ENCODE measurements around the gene CDK14.
"Not testable (repeated sequence)": the region's sequence is repeated elsewhere in the genome, so short reads cannot be mapped to it uniquely, and the experiment has no call there.

DNA sequence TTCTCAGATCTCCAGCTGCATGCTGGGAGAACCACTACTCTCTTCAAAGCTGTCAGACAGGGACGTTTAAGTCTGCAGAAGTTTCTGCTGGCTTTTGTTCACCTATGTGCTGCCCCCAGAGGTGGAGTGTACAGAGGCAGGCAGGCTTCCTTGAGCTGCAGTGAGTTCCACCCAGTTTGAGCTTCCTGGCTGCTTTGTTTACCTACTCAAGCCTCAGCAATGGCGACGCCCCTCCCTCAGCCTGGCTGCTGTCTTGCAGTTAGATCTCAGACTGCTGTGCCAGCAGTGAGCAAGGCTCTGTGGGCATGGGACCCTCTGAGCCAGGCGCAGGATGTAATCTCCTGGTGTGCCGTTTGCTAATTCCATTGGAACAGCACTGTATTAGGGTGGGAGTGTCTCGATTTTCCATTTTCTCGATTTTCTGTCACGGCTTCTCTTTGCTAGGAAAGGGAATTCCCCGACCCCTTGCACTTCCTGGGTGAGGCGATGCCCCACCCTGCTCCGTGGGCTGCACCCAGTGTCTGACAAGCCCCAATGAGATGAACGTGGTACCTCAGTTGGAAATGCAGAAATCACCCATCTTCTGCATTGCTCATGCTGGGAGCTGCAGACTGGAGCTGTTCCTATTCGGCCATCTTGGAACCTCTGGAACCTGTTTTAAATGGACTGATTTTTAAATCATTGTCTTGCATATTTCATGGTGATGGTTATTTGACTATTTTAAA lies 332.7 kb downstream of the CDK14 start:
- TF ChIP-seq, protein P1, sequence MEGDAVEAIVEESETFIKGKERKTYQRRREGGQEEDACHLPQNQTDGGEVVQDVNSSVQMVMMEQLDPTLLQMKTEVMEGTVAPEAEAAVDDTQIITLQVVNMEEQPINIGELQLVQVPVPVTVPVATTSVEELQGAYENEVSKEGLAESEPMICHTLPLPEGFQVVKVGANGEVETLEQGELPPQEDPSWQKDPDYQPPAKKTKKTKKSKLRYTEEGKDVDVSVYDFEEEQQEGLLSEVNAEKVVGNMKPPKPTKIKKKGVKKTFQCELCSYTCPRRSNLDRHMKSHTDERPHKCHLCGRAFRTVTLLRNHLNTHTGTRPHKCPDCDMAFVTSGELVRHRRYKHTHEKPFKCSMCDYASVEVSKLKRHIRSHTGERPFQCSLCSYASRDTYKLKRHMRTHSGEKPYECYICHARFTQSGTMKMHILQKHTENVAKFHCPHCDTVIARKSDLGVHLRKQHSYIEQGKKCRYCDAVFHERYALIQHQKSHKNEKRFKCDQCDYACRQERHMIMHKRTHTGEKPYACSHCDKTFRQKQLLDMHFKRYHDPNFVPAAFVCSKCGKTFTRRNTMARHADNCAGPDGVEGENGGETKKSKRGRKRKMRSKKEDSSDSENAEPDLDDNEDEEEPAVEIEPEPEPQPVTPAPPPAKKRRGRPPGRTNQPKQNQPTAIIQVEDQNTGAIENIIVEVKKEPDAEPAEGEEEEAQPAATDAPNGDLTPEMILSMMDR (IDR thresholded peaks at IDR 0.05) = not testable (repeated sequence)
- not testable (repeated sequence) for TF ChIP-seq POLR2A (IDR thresholded peaks at IDR 0.05)

All from stomach (tissue), 4 donors.